Measurements from ENCODE around the gene RBMS1.
A peak's percentile ranks its signal among the peaks of the same experiment; 100 is the strongest.

The RBMS1 gene

GRCh38 chr2:160407393-160408172 lies 86.0 kb downstream of the RBMS1 start:
- peak; percentile 78 for DNase-seq

GRCh38 chr2:160406591-160407392 lies 86.8 kb downstream of the RBMS1 start:
- peak; percentile 95 for DNase-seq

GRCh38 chr2:160405077-160405867 lies 88.3 kb downstream of the RBMS1 start:
- DNase-seq: peak; percentile 93

- DNase-seq: no peak
These were observed 90.3 kb downstream of the RBMS1 start for GRCh38 chr2:160402997-160403979.

- no peak for DNase-seq
These were observed 91.1 kb downstream of the RBMS1 start for GRCh38 chr2:160402501-160402900.

GRCh38 chr2:160401895-160402294 lies 91.7 kb downstream of the RBMS1 start:
- no peak for DNase-seq

GRCh38 chr2:160399880-160400279 lies 93.7 kb downstream of the RBMS1 start:
- no peak for DNase-seq

GRCh38 chr2:160397530-160397865 lies 96.1 kb downstream of the RBMS1 start:
- DNase-seq: no peak

- DNase-seq: peak; percentile 78
These were observed 99.5 kb downstream of the RBMS1 start for GRCh38 chr2:160394153-160394552.

GRCh38 chr2:160392201-160392600 lies 101.4 kb downstream of the RBMS1 start:
- DNase-seq: peak; percentile 39

GRCh38 chr2:160390544-160391455 lies 102.8 kb downstream of the RBMS1 start:
- peak; percentile 42 for DNase-seq

GRCh38 chr2:160389875-160390274 lies 103.7 kb downstream of the RBMS1 start:
- no peak for DNase-seq

- peak; percentile 84 for DNase-seq
These were observed 104.9 kb downstream of the RBMS1 start for GRCh38 chr2:160388464-160389263.

GRCh38 chr2:160387558-160388262 lies 105.9 kb downstream of the RBMS1 start:
- no peak for DNase-seq

- DNase-seq: no peak
These were observed 108.8 kb downstream of the RBMS1 start for GRCh38 chr2:160384791-160385190.

- DNase-seq: peak; percentile 40
These were observed 112.1 kb downstream of the RBMS1 start for GRCh38 chr2:160381425-160381951.

GRCh38 chr2:160380611-160381010 lies 113.0 kb downstream of the RBMS1 start:
- DNase-seq: no peak

- DNase-seq: no peak
These were observed 113.5 kb downstream of the RBMS1 start for GRCh38 chr2:160380000-160380570.

GRCh38 chr2:160379399-160379798 lies 114.2 kb downstream of the RBMS1 start:
- peak; percentile 41 for DNase-seq
